HepG2 (cell line): ENCODE measurements around the gene PSPH. TPM values are rescaled to one million over a fixed set of nuclear protein-coding genes. Genes with fewer than 3 reads are reported as not detected.

ENCODE experiments used
- ARHGAP35 ChIP-seq: sonication (generic); formaldehyde crosslinking; IDR thresholded peaks from 2 replicates; pipeline ENCODE4 v1.9.0; 2022; ENCODE audit warnings: mild to moderate bottlenecking, inconsistent platforms, moderate library complexity, missing genetic modification reagents, borderline replicate concordance
- CREM ChIP-seq, 2 experiments: sonication (generic) in 1 of 2; formaldehyde crosslinking in 1 of 2; IDR thresholded peaks; 2 replicates each; pipeline versions ENCODE4 v1.4.0 to v1.6.1; 2016 to 2020; ENCODE audit warnings: antibody characterized with exemption in 1 of 2, mild to moderate bottlenecking in 1 of 2, missing genetic modification reagents in 1 of 2
- HNRNPH1 ChIP-seq: fragments of 200-400 bp; formaldehyde crosslinking; optimal IDR thresholded peaks from 2 replicates; pipeline ENCODE3; 2017; ENCODE audit warnings: mild to moderate bottlenecking, low read depth, low read length
- KLF9 ChIP-seq: IDR thresholded peaks from 2 replicates; pipeline ENCODE4 v1.6.1; 2016; ENCODE audit warnings: low read depth
- MEIS1 ChIP-seq: sonication (generic); formaldehyde crosslinking; IDR thresholded peaks from 2 replicates; pipeline ENCODE4 v1.9.0; 2021; ENCODE audit warnings: mild to moderate bottlenecking, missing genetic modification reagents, moderate library complexity, borderline replicate concordance
- MTF2 ChIP-seq: sonication (generic); formaldehyde crosslinking; IDR thresholded peaks from 2 replicates; pipeline ENCODE4 v1.5.0; 2020; ENCODE audit warnings: missing genetic modification reagents, borderline replicate concordance
- NCOA1 ChIP-seq: sonication (generic); formaldehyde crosslinking; IDR thresholded peaks from 2 replicates; pipeline ENCODE4 v1.9.0; 2021; ENCODE audit warnings: missing genetic modification reagents
- RAD21 ChIP-seq: fragments of 450-650 bp; formaldehyde crosslinking; IDR thresholded peaks from 2 replicates; pipeline ENCODE4 v1.5.0; 2020; ENCODE audit warnings: mild to moderate bottlenecking
- RARA ChIP-seq: IDR thresholded peaks from 2 replicates; pipeline ENCODE4 v1.6.1; 2016; ENCODE audit warnings: missing genetic modification reagents, missing compliant biosample characterization
- ZBTB46 ChIP-seq: sonication (generic); formaldehyde crosslinking; IDR thresholded peaks from 2 replicates; pipeline ENCODE4 v1.4.0; 2020; ENCODE audit warnings: mild to moderate bottlenecking, missing genetic modification reagents, borderline replicate concordance
- ZFP1 ChIP-seq: IDR thresholded peaks from 2 replicates; pipeline ENCODE4 v1.6.1; 2016
- ZFP36L2 ChIP-seq: sonication (generic); formaldehyde crosslinking; IDR thresholded peaks from 2 replicates; pipeline ENCODE4 v1.4.0; 2020; ENCODE audit warnings: missing genetic modification reagents
- ZNF33A ChIP-seq: sonication (generic); formaldehyde crosslinking; IDR thresholded peaks from 2 replicates; pipeline ENCODE4 v1.5.1; 2020; ENCODE audit warnings: missing genetic modification reagents, mild to moderate bottlenecking, moderate library complexity, borderline replicate concordance
- ZNF362 ChIP-seq: sonication (generic); formaldehyde crosslinking; IDR thresholded peaks from 2 replicates; pipeline ENCODE4 v1.4.0; 2020; ENCODE audit warnings: missing genetic modification reagents, mild to moderate bottlenecking, borderline replicate concordance
- ZNF510 ChIP-seq: sonication (generic); formaldehyde crosslinking; IDR thresholded peaks from 2 replicates; pipeline ENCODE4 v1.4.0; 2020; ENCODE audit warnings: low read depth, mild to moderate bottlenecking, missing genetic modification reagents
- ZNF746 ChIP-seq: sonication (generic); formaldehyde crosslinking; IDR thresholded peaks from 2 replicates; pipeline ENCODE4 v1.8.0; 2022; ENCODE audit warnings: mild to moderate bottlenecking, missing genetic modification reagents
- ZNF782 ChIP-seq: sonication (generic); formaldehyde crosslinking; IDR thresholded peaks from 2 replicates; pipeline ENCODE4 v1.4.0; 2020; ENCODE audit warnings: missing genetic modification reagents, mild to moderate bottlenecking, borderline replicate concordance
- ZSCAN12 ChIP-seq: sonication (generic); formaldehyde crosslinking; IDR thresholded peaks from 2 replicates; pipeline ENCODE4 v1.9.0; 2021; ENCODE audit warnings: mild to moderate bottlenecking, missing genetic modification reagents
- polyA plus RNA-seq, 8 experiments: library from polyadenylated mRNA; depleted of rRNA in 3 of 8; stranded (reverse) in 7 of 8; unstranded in 1 of 8; fragments of >200 nt; fragmentation: Illumina TruSeq in 4 of 8; extraction: Trizol in 4 of 8; gene quantifications; 2 replicates each; pipeline versions ENCODE4 v1.2.1 to v1.2.3, GENCODE V29; 2011 to 2016; ENCODE audit warnings: low read depth in 4 of 8, missing spikeins in 1 of 8, mixed read lengths in 1 of 8; ENCODE audit not compliant: insufficient read depth in 1 of 8
- total RNA-seq, 5 experiments: library from RNA; depleted of rRNA; stranded (reverse); fragments of >200 nt; fragmentation: Illumina TruSeq; extraction: Trizol; gene quantifications; 2 replicates each; pipeline ENCODE4 v1.2.3, GENCODE V29; 2016; ENCODE audit warnings: low read depth in 1 of 5
- TF ChIP-seq, protein P1 (sequence below): sonication (generic); formaldehyde crosslinking; IDR thresholded peaks from 2 replicates; pipeline ENCODE4 v1.4.0; 2020; ENCODE audit warnings: missing genetic modification reagents
- TF ChIP-seq, protein P2 (sequence below), 2 experiments: sonication (generic) in 1 of 2; formaldehyde crosslinking in 1 of 2; IDR thresholded peaks; 2 replicates each; pipeline versions ENCODE4 v1.6.1 to v1.9.0; 2014 to 2022; ENCODE audit warnings: antibody characterized with exemption in 1 of 2, borderline replicate concordance in 1 of 2, inconsistent platforms in 1 of 2, low read depth in 1 of 2, missing genetic modification reagents in 1 of 2

The PSPH gene
- total and polyA plus RNA-seq, 2 of the 13 experiments (the other 11 are each of a cell fraction or from before 2014, with no cell fraction given) = 85.5 to 124 TPM

DNA sequence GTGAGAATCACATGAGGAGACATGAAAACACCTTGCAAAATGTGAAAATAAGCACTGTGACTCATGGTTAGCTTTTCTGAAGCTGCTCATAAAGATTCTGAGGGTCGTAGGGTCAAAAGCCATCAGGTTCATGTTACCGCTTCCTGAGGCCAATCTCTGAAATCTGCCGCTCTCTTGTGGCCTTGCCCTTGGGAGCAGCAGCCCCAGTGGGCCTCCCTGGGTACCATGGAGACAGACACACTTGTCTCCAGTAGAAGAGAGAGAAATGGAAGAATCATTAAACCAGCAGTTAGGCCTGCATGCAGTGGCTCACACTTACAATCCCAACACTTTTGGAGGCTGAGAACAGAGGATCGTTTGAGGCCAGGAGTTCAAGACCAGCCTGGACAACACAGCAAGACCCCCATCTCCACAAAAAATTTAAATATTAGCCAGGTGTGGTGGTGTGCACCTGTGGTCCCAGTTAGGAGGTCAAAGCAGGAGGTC lies 44.0 kb downstream of the PSPH start (continued):
- TF ChIP-seq ZNF33A (CRISPR knock-in tag) (no peak), CREM (IDR thresholded peaks at IDR 0.05) (peak; percentile 89), CREM (CRISPR knock-in tag; IDR thresholded peaks at IDR 0.05) (no peak), RAD21 (no peak), ZFP1 (CRISPR knock-in tag) (peak; percentile 85; the same call in 1 of the 2 replicates), ZNF362 (peak; percentile 98; the same call in 1 of the 2 replicates), ZFP36L2 (CRISPR knock-in tag) (no peak), ZBTB46 (CRISPR knock-in tag) (no peak), ZNF746 (CRISPR knock-in tag) (0 out of 2 replicates have a peak, but pooled peaks have one; percentile 61), MEIS1 (no peak), ZNF782 (CRISPR knock-in tag) (no peak), MTF2 (CRISPR knock-in tag) (no peak), HNRNPH1 (no peak), NCOA1 (peak; percentile 81; the same call in 1 of the 2 replicates), ARHGAP35 (CRISPR knock-in tag) (no peak), KLF9 (CRISPR knock-in tag) (0 out of 2 replicates have a peak, but pooled peaks have one; percentile 20), ZNF510 (no peak), RARA (CRISPR knock-in tag) (peak; percentile 99), ZSCAN12 (CRISPR knock-in tag) (no peak)
- TF ChIP-seq, protein P1, sequence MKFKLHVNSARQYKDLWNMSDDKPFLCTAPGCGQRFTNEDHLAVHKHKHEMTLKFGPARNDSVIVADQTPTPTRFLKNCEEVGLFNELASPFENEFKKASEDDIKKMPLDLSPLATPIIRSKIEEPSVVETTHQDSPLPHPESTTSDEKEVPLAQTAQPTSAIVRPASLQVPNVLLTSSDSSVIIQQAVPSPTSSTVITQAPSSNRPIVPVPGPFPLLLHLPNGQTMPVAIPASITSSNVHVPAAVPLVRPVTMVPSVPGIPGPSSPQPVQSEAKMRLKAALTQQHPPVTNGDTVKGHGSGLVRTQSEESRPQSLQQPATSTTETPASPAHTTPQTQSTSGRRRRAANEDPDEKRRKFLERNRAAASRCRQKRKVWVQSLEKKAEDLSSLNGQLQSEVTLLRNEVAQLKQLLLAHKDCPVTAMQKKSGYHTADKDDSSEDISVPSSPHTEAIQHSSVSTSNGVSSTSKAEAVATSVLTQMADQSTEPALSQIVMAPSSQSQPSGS (CRISPR knock-in tag) = peak; percentile 85
- TF ChIP-seq, protein P2, sequence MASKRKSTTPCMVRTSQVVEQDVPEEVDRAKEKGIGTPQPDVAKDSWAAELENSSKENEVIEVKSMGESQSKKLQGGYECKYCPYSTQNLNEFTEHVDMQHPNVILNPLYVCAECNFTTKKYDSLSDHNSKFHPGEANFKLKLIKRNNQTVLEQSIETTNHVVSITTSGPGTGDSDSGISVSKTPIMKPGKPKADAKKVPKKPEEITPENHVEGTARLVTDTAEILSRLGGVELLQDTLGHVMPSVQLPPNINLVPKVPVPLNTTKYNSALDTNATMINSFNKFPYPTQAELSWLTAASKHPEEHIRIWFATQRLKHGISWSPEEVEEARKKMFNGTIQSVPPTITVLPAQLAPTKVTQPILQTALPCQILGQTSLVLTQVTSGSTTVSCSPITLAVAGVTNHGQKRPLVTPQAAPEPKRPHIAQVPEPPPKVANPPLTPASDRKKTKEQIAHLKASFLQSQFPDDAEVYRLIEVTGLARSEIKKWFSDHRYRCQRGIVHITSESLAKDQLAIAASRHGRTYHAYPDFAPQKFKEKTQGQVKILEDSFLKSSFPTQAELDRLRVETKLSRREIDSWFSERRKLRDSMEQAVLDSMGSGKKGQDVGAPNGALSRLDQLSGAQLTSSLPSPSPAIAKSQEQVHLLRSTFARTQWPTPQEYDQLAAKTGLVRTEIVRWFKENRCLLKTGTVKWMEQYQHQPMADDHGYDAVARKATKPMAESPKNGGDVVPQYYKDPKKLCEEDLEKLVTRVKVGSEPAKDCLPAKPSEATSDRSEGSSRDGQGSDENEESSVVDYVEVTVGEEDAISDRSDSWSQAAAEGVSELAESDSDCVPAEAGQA (IDR thresholded peaks at IDR 0.05; ENCODE audit: low read depth) = peak; percentile 55; the same call in 1 of the 2 replicates
- TF ChIP-seq, protein P2 (CRISPR knock-in tag; IDR thresholded peaks at IDR 0.05; ENCODE audit: borderline replicate concordance) = no peak
